Uterus (tissue), 2 donors: Measurements from ENCODE around the gene PLCG2.

Experiments
- CTCF ChIP-seq, 4 experiments: fragments of 200-600 bp in 2 of 4; fragments of 450-650 bp in 2 of 4; sonication (generic) in 2 of 4; IDR thresholded peaks; one replicate each; pipeline ENCODE4 v1.5.1; 2016 to 2019; ENCODE audit warnings: antibody characterized with exemption in 4 of 4, mild to moderate bottlenecking in 2 of 4, moderate library complexity in 1 of 4
- POLR2A ChIP-seq, 2 donors: fragments of 450-650 bp; IDR thresholded peaks; one replicate each; pipeline ENCODE4 v1.6.1; 2016; ENCODE audit warnings: antibody characterized with exemption in 2 of 2, mild to moderate bottlenecking in 1 of 2, moderate library complexity in 1 of 2

- TF ChIP-seq POLR2A (IDR thresholded peaks at IDR 0.05) = no peak
- no peak for TF ChIP-seq CTCF (IDR thresholded peaks at IDR 0.05)
Observed at GRCh38 chr16:81745704-81746558, 33.2 kb upstream of the PLCG2 start.
